ENCODE data around the gene LRP1-AS. TPM values are rescaled to one million over a fixed set of nuclear protein-coding genes. Genes with fewer than 3 reads are reported as not detected.

LRP1-AS gene
- total RNA-seq, 1 donor from 2014 or later: not detected

GRCh38 chr12:57096099-57096572 lies 51.3 kb downstream of the LRP1-AS start:
- H3K4me1 Mint-ChIP-seq (ENCODE audit: low read depth): peaks cover 4% of the 10 kb centered on the region
- no peaks in the 10 kb centered on the region for H3K27me3 Mint-ChIP-seq
- no peak overlapping the region for H3K4me3 Mint-ChIP-seq (ENCODE audit: low read depth)
- H3K27ac Mint-ChIP-seq: peak overlapping the region; percentile 64
- no peak for DNase-seq (ENCODE audit: low spot score, unreplicated experiment)
- H3K9me3 Mint-ChIP-seq (ENCODE audit: low read depth): no peaks in the 10 kb centered on the region
- H3K36me3 Mint-ChIP-seq (ENCODE audit: insufficient read depth): peaks cover 9% of the 10 kb centered on the region
- TF ChIP-seq CTCF (IDR thresholded peaks at IDR 0.05; ENCODE audit: unreplicated experiment): no peak

GRCh38 chr12:57095440-57095839 lies 52.0 kb downstream of the LRP1-AS start:
- H3K36me3 Mint-ChIP-seq (ENCODE audit: insufficient read depth): peaks cover 11% of the 10 kb centered on the region
- H3K27ac Mint-ChIP-seq: no peak overlapping the region
- H3K4me1 Mint-ChIP-seq (ENCODE audit: low read depth): peaks cover 8% of the 10 kb centered on the region
- no peak for TF ChIP-seq CTCF (IDR thresholded peaks at IDR 0.05; ENCODE audit: unreplicated experiment)
- no peaks in the 10 kb centered on the region for H3K27me3 Mint-ChIP-seq
- no peaks in the 10 kb centered on the region for H3K9me3 Mint-ChIP-seq (ENCODE audit: low read depth)
- no peak for DNase-seq (ENCODE audit: low spot score, unreplicated experiment)
- H3K4me3 Mint-ChIP-seq (ENCODE audit: low read depth): no peak overlapping the region

Small RNAs within 50 kb of the gene (microRNA-seq; reads per million reads assigned to microRNA genes)
- gene MIR1228 (ENCODE audit: borderline number of aligned reads, unreplicated experiment): 13.1 reads per million, percentile 23 among the genes with 10 or more reads in this experiment

Other genes with a start within 250 kb of the LRP1-AS start
- not detected in 2 replicates for gene SDR9C7, start 213.2 kb downstream of the LRP1-AS start, total RNA-seq
- 0.87 and 0.98 TPM in 2 replicates for gene RDH16, start 190.0 kb downstream of the LRP1-AS start, total RNA-seq
- gene ZBTB39, start 141.1 kb downstream of the LRP1-AS start, total RNA-seq: 20.7 and 20.8 TPM in 2 replicates
- 4.1 and 5.3 TPM in 2 replicates for gene TAC3, start 131.1 kb downstream of the LRP1-AS start, total RNA-seq
- gene MYO1A, start 97.5 kb downstream of the LRP1-AS start, total RNA-seq: 1.2 and 1.6 TPM in 2 replicates
- 24.2 and 26.5 TPM in 2 replicates for gene NEMP1, start 68.8 kb downstream of the LRP1-AS start, total RNA-seq
- 13.4 and 13.8 TPM in 2 replicates for gene NAB2, start 58.5 kb downstream of the LRP1-AS start, total RNA-seq
- gene STAT6, start 36.3 kb downstream of the LRP1-AS start, total RNA-seq: 130 and 136 TPM in 2 replicates
- gene LRP1, start 19.1 kb downstream of the LRP1-AS start, total RNA-seq: 93.4 and 95.7 TPM in 2 replicates
- 1.7 and 2.0 TPM in 2 replicates for gene NXPH4, start 69.2 kb upstream of the LRP1-AS start, total RNA-seq
- gene SHMT2, start 82.1 kb upstream of the LRP1-AS start, total RNA-seq: 162 and 165 TPM in 2 replicates
- 6.0 and 6.1 TPM in 2 replicates for gene STAC3, start 103.6 kb upstream of the LRP1-AS start, total RNA-seq

All from progenitor cell of endocrine pancreas (in vitro differentiated cells).